ENCODE measurements around the gene KMT5C.

Gene KMT5C

GRCh38 chr19:55339105-55339888, at the start of gene KMT5C:
KMT5C (plus strand) TSS chr19:55339876; CDS start chr19:55341937, 2,061 bp downstream.
- DNase-seq, result peak; percentile 100

- DNase-seq, result no peak
Measured at GRCh38 chr19:55297267-55297666, 42.4 kb upstream of the KMT5C start.

GRCh38 chr19:55299991-55300390, 39.7 kb upstream of the KMT5C start:
- DNase-seq, result no peak

- no peak for DNase-seq
Measured at GRCh38 chr19:55300886-55301458, 38.7 kb upstream of the KMT5C start.

GRCh38 chr19:55301459-55302317, 38.0 kb upstream of the KMT5C start:
- DNase-seq, result no peak

- DNase-seq, result no peak
Measured at GRCh38 chr19:55302318-55302703, 37.4 kb upstream of the KMT5C start.

- no peak for DNase-seq
Measured at GRCh38 chr19:55303477-55303876, 36.2 kb upstream of the KMT5C start.

GRCh38 chr19:55304279-55304978, 35.2 kb upstream of the KMT5C start:
- peak; percentile 18 for DNase-seq

GRCh38 chr19:55304980-55305379, 34.7 kb upstream of the KMT5C start:
- DNase-seq, result no peak

GRCh38 chr19:55305491-55305890, 34.2 kb upstream of the KMT5C start:
- DNase-seq, result peak; percentile 12

- no peak for DNase-seq
Measured at GRCh38 chr19:55305983-55306562, 33.6 kb upstream of the KMT5C start.

- DNase-seq, result no peak
Measured at GRCh38 chr19:55306712-55307111, 33.0 kb upstream of the KMT5C start.

GRCh38 chr19:55308281-55308680, 31.4 kb upstream of the KMT5C start:
- no peak for DNase-seq

- DNase-seq, result no peak
Measured at GRCh38 chr19:55309448-55309847, 30.2 kb upstream of the KMT5C start.

GRCh38 chr19:55310498-55310897, 29.2 kb upstream of the KMT5C start:
- DNase-seq, result no peak

- no peak for DNase-seq
Measured at GRCh38 chr19:55311397-55311796, 28.3 kb upstream of the KMT5C start.

GRCh38 chr19:55311797-55312196, 27.9 kb upstream of the KMT5C start:
- no peak for DNase-seq

GRCh38 chr19:55312621-55313512, 26.8 kb upstream of the KMT5C start:
- no peak for DNase-seq

- DNase-seq, result no peak
Measured at GRCh38 chr19:55314396-55314795, 25.3 kb upstream of the KMT5C start.

- DNase-seq, result no peak
Measured at GRCh38 chr19:55315956-55316525, 23.6 kb upstream of the KMT5C start.

GRCh38 chr19:55316646-55317045, 23.0 kb upstream of the KMT5C start:
- DNase-seq, result no peak
